HepG2 (cell line): ENCODE results near the gene MRPL34. TPM values are rescaled to one million over a fixed set of nuclear protein-coding genes. Genes with fewer than 3 reads are reported as not detected.
A peak's percentile ranks its signal among the peaks of the same experiment; 100 is the strongest.

Experiments
- ARHGAP35 ChIP-seq: sonication (generic); formaldehyde crosslinking; IDR thresholded peaks from 2 replicates; pipeline ENCODE4 v1.9.0; 2022; ENCODE audit warnings: mild to moderate bottlenecking, inconsistent platforms, moderate library complexity, missing genetic modification reagents, borderline replicate concordance
- EHMT2 ChIP-seq: fragments of 200-600 bp; sonication (generic); IDR thresholded peaks from 2 replicates; pipeline ENCODE4 v1.7.0; 2017; ENCODE audit warnings: antibody characterized with exemption, low read depth, low read length, borderline replicate concordance
- FOXA3 ChIP-seq: IDR thresholded peaks from 2 replicates; pipeline ENCODE4 v1.6.1; 2016; ENCODE audit warnings: missing genetic modification reagents, missing compliant biosample characterization
- HHEX ChIP-seq: IDR thresholded peaks from 2 replicates; pipeline ENCODE4 v1.6.1; 2016; ENCODE audit warnings: control low read depth
- HOXA3 ChIP-seq: sonication (generic); formaldehyde crosslinking; IDR thresholded peaks from 2 replicates; pipeline ENCODE4 v1.5.0; 2020; ENCODE audit warnings: missing genetic modification reagents
- IKZF4 ChIP-seq: sonication (generic); formaldehyde crosslinking; IDR thresholded peaks from 2 replicates; pipeline ENCODE4 v1.5.1; 2020; ENCODE audit warnings: borderline replicate concordance, mild to moderate bottlenecking, low read depth, missing genetic modification reagents; ENCODE audit errors: not compliant biosample characterization
- MYPOP ChIP-seq: sonication (generic); formaldehyde crosslinking; IDR thresholded peaks from 2 replicates; pipeline ENCODE4 v1.8.1; 2023; ENCODE audit warnings: mild to moderate bottlenecking, moderate library complexity, missing genetic modification reagents
- PBX2 ChIP-seq: IDR thresholded peaks from 2 replicates; pipeline ENCODE4 v1.6.1; 2016; ENCODE audit warnings: control low read depth
- PPARG ChIP-seq: conservative IDR thresholded peaks from 2 replicates; pipeline ENCODE4 v1.6.1; 2016; ENCODE audit warnings: missing biosample characterization, missing genetic modification reagents
- PRMT3 ChIP-seq: sonication (generic); formaldehyde crosslinking; IDR thresholded peaks from 2 replicates; pipeline ENCODE4 v1.8.1; 2022; ENCODE audit warnings: low read depth, mild to moderate bottlenecking, moderate library complexity, missing genetic modification reagents, borderline replicate concordance
- REL ChIP-seq: sonication (generic); formaldehyde crosslinking; conservative IDR thresholded peaks from 2 replicates; pipeline ENCODE4 v1.8.0; 2022; ENCODE audit warnings: mild to moderate bottlenecking, missing genetic modification reagents, moderate library complexity
- SRF ChIP-seq: IDR thresholded peaks from 2 replicates; pipeline ENCODE4 v1.6.1; 2011; ENCODE audit warnings: mild to moderate bottlenecking, low read depth, low read length, moderate library complexity
- TBX2 ChIP-seq: sonication (generic); formaldehyde crosslinking; IDR thresholded peaks from 2 replicates; pipeline ENCODE4 v1.5.0; 2020; ENCODE audit warnings: missing genetic modification reagents, mild to moderate bottlenecking, borderline replicate concordance
- TFE3 ChIP-seq: IDR thresholded peaks from 2 replicates; pipeline ENCODE4 v1.6.1; 2016
- THAP11 ChIP-seq: IDR thresholded peaks from 2 replicates; pipeline ENCODE4 v1.6.1; 2016; ENCODE audit warnings: missing biosample characterization, missing genetic modification reagents
- TP53 ChIP-seq: sonication (generic); formaldehyde crosslinking; conservative IDR thresholded peaks from 2 replicates; pipeline ENCODE4 v1.4.0; 2020; ENCODE audit warnings: missing genetic modification reagents
- ZFP91 ChIP-seq: sonication (generic); formaldehyde crosslinking; IDR thresholded peaks from 2 replicates; pipeline ENCODE4 v1.9.0; 2022; ENCODE audit warnings: missing genetic modification reagents, mild to moderate bottlenecking, borderline replicate concordance
- ZNF274 ChIP-seq: sonication (generic); formaldehyde crosslinking; IDR thresholded peaks from 2 replicates; pipeline ENCODE4 v1.5.1; 2020; ENCODE audit warnings: mild to moderate bottlenecking, missing genetic modification reagents
- ZNF543 ChIP-seq: sonication (generic); formaldehyde crosslinking; IDR thresholded peaks from 2 replicates; pipeline ENCODE4 v1.4.0; 2020; ENCODE audit warnings: mild to moderate bottlenecking, missing genetic modification reagents
- ZNF567 ChIP-seq: sonication (generic); formaldehyde crosslinking; IDR thresholded peaks from 2 replicates; pipeline ENCODE4 v1.8.1; 2023; ENCODE audit warnings: mild to moderate bottlenecking, missing genetic modification reagents, borderline replicate concordance
- ZNF660 ChIP-seq: sonication (generic); formaldehyde crosslinking; IDR thresholded peaks from 2 replicates; pipeline ENCODE4 v1.5.1; 2020; ENCODE audit warnings: mild to moderate bottlenecking, low read depth, missing genetic modification reagents, borderline replicate concordance
- ZNF749 ChIP-seq: sonication (generic); formaldehyde crosslinking; IDR thresholded peaks from 2 replicates; pipeline ENCODE4 v1.8.0; 2022; ENCODE audit warnings: mild to moderate bottlenecking, missing genetic modification reagents, moderate library complexity, borderline replicate concordance
- ZNF784 ChIP-seq: sonication (generic); formaldehyde crosslinking; IDR thresholded peaks from 2 replicates; pipeline ENCODE4 v1.5.1; 2020; ENCODE audit warnings: missing genetic modification reagents, mild to moderate bottlenecking, borderline replicate concordance
- ZSCAN21 ChIP-seq: sonication (generic); formaldehyde crosslinking; IDR thresholded peaks from 2 replicates; pipeline ENCODE4 v1.8.0; 2022; ENCODE audit warnings: mild to moderate bottlenecking, missing genetic modification reagents, moderate library complexity, borderline replicate concordance
- polyA plus RNA-seq, 8 experiments: library from polyadenylated mRNA; depleted of rRNA in 3 of 8; stranded (reverse) in 7 of 8; unstranded in 1 of 8; fragments of >200 nt; fragmentation: Illumina TruSeq in 4 of 8; extraction: Trizol in 4 of 8; gene quantifications; 2 replicates each; pipeline versions ENCODE4 v1.2.1 to v1.2.3, GENCODE V29; 2011 to 2016; ENCODE audit warnings: low read depth in 4 of 8, missing spikeins in 1 of 8, mixed read lengths in 1 of 8; ENCODE audit not compliant: insufficient read depth in 1 of 8
- total RNA-seq, 5 experiments: library from RNA; depleted of rRNA; stranded (reverse); fragments of >200 nt; fragmentation: Illumina TruSeq; extraction: Trizol; gene quantifications; 2 replicates each; pipeline ENCODE4 v1.2.3, GENCODE V29; 2016; ENCODE audit warnings: low read depth in 1 of 5

Gene MRPL34
- total and polyA plus RNA-seq, 2 of the 13 experiments (the other 11 are each of a cell fraction or from before 2014, with no cell fraction given), result 74.0 to 77.3 TPM

GRCh38 chr19:17303167-17303939 lies 2.3 kb upstream of the MRPL34 start, which contains the start of gene ABHD8 (continued):
- peak; percentile 95 for TF ChIP-seq PBX2 (CRISPR knock-in tag)
- no peak for TF ChIP-seq PRMT3 (CRISPR knock-in tag)
- TF ChIP-seq SRF, result 0 out of 2 replicates have a peak, but pooled peaks have one; percentile 3
- TF ChIP-seq TFE3, result no peak
- no peak for TF ChIP-seq ZNF784 (CRISPR knock-in tag)
- TF ChIP-seq ZNF660, result no peak
- no peak for TF ChIP-seq EHMT2
- TF ChIP-seq ZNF567 (CRISPR knock-in tag), result no peak
- TF ChIP-seq REL, result no peak
- peak; percentile 68 for TF ChIP-seq TBX2 (CRISPR knock-in tag)
- peak; percentile 79 for TF ChIP-seq THAP11 (CRISPR knock-in tag)
- no peak for TF ChIP-seq IKZF4
- TF ChIP-seq HHEX (CRISPR knock-in tag), result no peak
- no peak for TF ChIP-seq ARHGAP35 (CRISPR knock-in tag)
- peak; percentile 76 for TF ChIP-seq FOXA3
- peak; percentile 57; the same call in 1 of the 2 replicates for TF ChIP-seq PPARG (CRISPR knock-in tag)
- no peak; the same call in 1 of the 2 replicates for TF ChIP-seq ZSCAN21 (CRISPR knock-in tag)
- peak; percentile 100 for TF ChIP-seq ZFP91
- TF ChIP-seq HOXA3, result peak; percentile 69; the same call in 1 of the 2 replicates
- TF ChIP-seq ZNF543 (CRISPR knock-in tag), result no peak
- TF ChIP-seq TP53 (CRISPR knock-in tag), result no peak
- TF ChIP-seq ZNF274 (CRISPR knock-in tag), result no peak
- TF ChIP-seq MYPOP, result no peak
- TF ChIP-seq ZNF749, result no peak
